AG04450 (cell line): ENCODE data around the gene SCEL. TPM values are rescaled to one million over a fixed set of nuclear protein-coding genes. Genes with fewer than 3 reads are reported as not detected.

Experiments used
- CTCF ChIA-PET: fragments of 300-600, 350-600 bp; formaldehyde crosslinking; extraction: SDS; loops from one replicate; lab custom pipeline; 2022; ENCODE audit warnings: antibody characterized with exemption, inconsistent platforms; lab: Charles Lee
- POLR2A ChIA-PET: fragments of 350-600 bp; formaldehyde crosslinking; extraction: SDS; loops from one replicate; lab custom pipeline; 2021; ENCODE audit warnings: antibody characterized with exemption, inconsistent platforms; lab: Yijun Ruan, JAX
- DNase-seq: peaks from one replicate; pipeline ENCODE4 v3.0.0-alpha.2; 2011; ENCODE audit warnings: low read depth, low spot score
- H3K27ac ChIP-seq: one replicate; pipeline ENCODE4 v1.5.1; 2012; ENCODE audit warnings: low read depth, low read length, control low read depth
- H3K27me3 ChIP-seq: one replicate; pipeline ENCODE4 v1.6.0; 2012; ENCODE audit warnings: low read length; ENCODE audit not compliant: control insufficient read depth, insufficient read depth
- H3K4me3 ChIP-seq: 2 replicates; pipeline ENCODE4 v1.5.1; 2011; ENCODE audit warnings: mild to moderate bottlenecking, low read depth, low read length, control low read depth
- H3K9me3 ChIP-seq: 2 replicates; pipeline ENCODE4 v1.5.1; 2012; ENCODE audit warnings: low read length; ENCODE audit not compliant: control insufficient read depth, insufficient read depth
- CTCF ChIP-seq: IDR thresholded peaks from 2 replicates; pipeline ENCODE4 v1.5.1; 2011; ENCODE audit warnings: low read depth, low read length, control low read depth, inconsistent platforms
- polyA plus RNA-seq: library from polyadenylated mRNA; depleted of rRNA; stranded (reverse); fragments of >200 nt; gene quantifications from 2 replicates; pipeline ENCODE4 v1.2.3, GENCODE V29; 2011

SCEL gene
- polyA plus RNA-seq, 1 experiment, result not detected

DNA sequence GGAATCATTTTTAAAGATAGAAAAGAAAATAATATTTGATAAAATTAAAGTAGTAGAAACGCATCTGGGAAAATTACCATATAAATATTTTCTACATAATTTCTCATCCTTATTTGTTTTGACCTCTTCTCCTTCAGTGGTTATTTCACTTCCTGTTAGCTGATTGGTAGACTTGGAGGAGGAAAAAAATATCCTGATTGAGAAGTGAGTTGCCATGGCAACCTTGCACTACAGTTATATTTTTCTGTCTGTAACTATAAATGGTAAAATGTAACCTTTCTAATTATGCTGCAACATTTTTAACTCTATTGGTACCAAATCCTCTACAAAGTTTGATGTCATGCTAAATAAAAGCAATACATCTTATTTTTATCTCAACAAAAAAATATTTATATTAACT lies 45.2 kb downstream of the SCEL start:
- ChIA-PET CTCF (no interaction called here), POLR2A (no interaction called here)
- no peak overlapping the region for H3K4me3 ChIP-seq
- TF ChIP-seq CTCF, result no peak
- no peak overlapping the region for H3K27ac ChIP-seq
- DNase-seq, result no peak
- no peaks in the 10 kb centered on the region for H3K27me3 ChIP-seq
- no peaks in the 10 kb centered on the region for H3K9me3 ChIP-seq

DNA sequence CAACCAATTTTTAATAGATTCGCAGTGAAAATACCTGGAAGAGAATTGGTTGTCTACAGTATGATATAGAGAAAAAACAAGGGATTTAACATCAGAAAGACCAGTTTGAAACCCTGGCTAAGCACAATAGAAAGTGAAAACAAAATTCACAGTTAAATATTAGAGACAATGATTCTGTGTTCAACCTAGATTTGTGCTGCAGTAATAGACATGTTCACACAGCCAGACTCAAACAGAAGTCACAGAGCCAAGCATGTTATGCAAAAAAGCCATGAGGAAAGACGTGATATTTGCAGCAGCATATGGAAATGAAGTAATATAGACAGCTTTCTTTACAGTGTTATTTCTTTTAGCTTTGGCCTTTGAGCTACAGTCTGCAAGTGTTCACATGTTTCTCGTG lies 48.1 kb downstream of the SCEL start:
- no peak for TF ChIP-seq CTCF
- H3K9me3 ChIP-seq, result no peaks in the 10 kb centered on the region
- no peak for DNase-seq
- ChIA-PET CTCF (no interaction called here), POLR2A (no interaction called here)
- no peak overlapping the region for H3K4me3 ChIP-seq
- no peak overlapping the region for H3K27ac ChIP-seq
- no peaks in the 10 kb centered on the region for H3K27me3 ChIP-seq

- Histone ChIP-seq H3K27ac (no peak overlapping the region), H3K27me3 (no peaks in the 10 kb centered on the region), H3K4me3 (no peak overlapping the region), H3K9me3 (no peaks in the 10 kb centered on the region)
- CTCF ChIA-PET, result no interaction called here
- POLR2A ChIA-PET, result no interaction called here
- DNase-seq, result no peak
- TF ChIP-seq CTCF, result no peak
These were observed 48.6 kb downstream of the SCEL start for GRCh38 chr13:77584106-77584505.

DNA sequence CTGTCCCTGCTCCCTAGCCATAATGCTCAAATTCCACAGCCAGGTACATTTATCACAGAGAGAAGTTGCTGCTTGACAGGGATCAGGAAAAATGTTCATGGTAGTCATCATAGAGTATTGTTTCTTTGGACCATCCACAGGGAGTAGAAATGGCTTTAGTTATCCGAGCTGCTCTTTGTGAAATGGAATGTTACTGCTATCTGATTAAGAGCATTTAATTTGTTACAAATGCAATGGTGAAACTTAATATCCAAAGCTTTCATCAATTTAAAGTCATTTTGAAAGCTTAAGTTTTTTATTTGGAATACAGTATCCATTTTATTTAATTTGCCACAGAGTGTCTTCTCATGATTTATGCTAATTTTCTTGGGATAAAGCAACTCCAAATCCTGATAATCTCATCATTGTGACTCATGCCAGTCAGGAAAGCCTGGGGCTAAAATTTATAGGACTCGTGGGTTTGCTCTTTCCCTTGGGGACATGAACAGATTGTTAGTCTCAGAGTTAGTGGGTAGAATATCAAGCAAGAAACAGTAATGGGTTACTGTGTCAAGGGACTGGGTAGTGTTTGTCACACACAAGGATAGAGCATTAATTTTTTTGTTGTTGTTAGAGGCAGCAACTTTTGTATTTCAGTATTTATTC lies 59.8 kb downstream of the SCEL start:
- Histone ChIP-seq H3K4me3 (no peak overlapping the region), H3K9me3 (no peaks in the 10 kb centered on the region), H3K27ac (no peak overlapping the region), H3K27me3 (no peaks in the 10 kb centered on the region)
- POLR2A ChIA-PET, result no interaction called here
- CTCF ChIA-PET, result no interaction called here
- DNase-seq, result no peak
- no peak for TF ChIP-seq CTCF

GRCh38 chr13:77596777-77597176 lies 61.3 kb downstream of the SCEL start:
- no peak overlapping the region for H3K4me3 ChIP-seq
- CTCF ChIA-PET, result no interaction called here
- no peaks in the 10 kb centered on the region for H3K27me3 ChIP-seq
- POLR2A ChIA-PET, result no interaction called here
- TF ChIP-seq CTCF, result no peak
- DNase-seq, result no peak
- H3K27ac ChIP-seq, result no peak overlapping the region
- no peaks in the 10 kb centered on the region for H3K9me3 ChIP-seq
